GM19452 (cell line): Measurements from ENCODE around the gene TMEM272.
"Not testable (repeated sequence)": the region's sequence is repeated elsewhere in the genome, so short reads cannot be mapped to it uniquely, and the experiment has no call there.

Source experiments
- ATAC-seq: cut with Tn5 transposase; IDR thresholded peaks from one replicate; pipeline ENCODE4 v1.9.1; 2021; ENCODE audit not compliant: unreplicated experiment

TMEM272 gene

GRCh38 chr13:51826606-51827005 lies 18.4 kb downstream of the TMEM272 start:
- no peak for ATAC-seq

GRCh38 chr13:51825681-51826254 lies 19.2 kb downstream of the TMEM272 start:
- no peak for ATAC-seq

GRCh38 chr13:51825165-51825592 lies 19.8 kb downstream of the TMEM272 start:
- ATAC-seq, result no peak

GRCh38 chr13:51824712-51825111 lies 20.3 kb downstream of the TMEM272 start:
- not testable (repeated sequence) for ATAC-seq

- no peak for ATAC-seq
Measured at GRCh38 chr13:51823863-51824262, 21.1 kb downstream of the TMEM272 start.

- no peak for ATAC-seq
Measured at GRCh38 chr13:51823359-51823758, 21.6 kb downstream of the TMEM272 start.

GRCh38 chr13:51822106-51822815 lies 22.7 kb downstream of the TMEM272 start:
- no peak for ATAC-seq

- ATAC-seq, result no peak
Measured at GRCh38 chr13:51821606-51822005, 23.4 kb downstream of the TMEM272 start.

- no peak for ATAC-seq
Measured at GRCh38 chr13:51820016-51820597, 24.9 kb downstream of the TMEM272 start.

GRCh38 chr13:51819544-51819943 lies 25.4 kb downstream of the TMEM272 start:
- ATAC-seq, result no peak

- no peak for ATAC-seq
Measured at GRCh38 chr13:51818781-51819511, 26.0 kb downstream of the TMEM272 start.

- no peak for ATAC-seq
Measured at GRCh38 chr13:51818276-51818675, 26.7 kb downstream of the TMEM272 start.

GRCh38 chr13:51817717-51818116 lies 27.3 kb downstream of the TMEM272 start:
- no peak for ATAC-seq

- no peak for ATAC-seq
Measured at GRCh38 chr13:51816604-51817249, 28.2 kb downstream of the TMEM272 start.

GRCh38 chr13:51815848-51816247 lies 29.1 kb downstream of the TMEM272 start:
- no peak for ATAC-seq

- ATAC-seq, result peak; percentile 72
Measured at GRCh38 chr13:51814825-51815650, 29.9 kb downstream of the TMEM272 start.

GRCh38 chr13:51814071-51814470 lies 30.9 kb downstream of the TMEM272 start:
- no peak for ATAC-seq

GRCh38 chr13:51811920-51812451 lies 33.0 kb downstream of the TMEM272 start:
- ATAC-seq, result peak; percentile 45

- ATAC-seq, result no peak
Measured at GRCh38 chr13:51811046-51811445, 33.9 kb downstream of the TMEM272 start.

- ATAC-seq, result no peak
Measured at GRCh38 chr13:51808811-51809210, 36.2 kb downstream of the TMEM272 start.
